Spleen (tissue), 7 donors: ENCODE data around the gene PTPRN.
A peak's percentile ranks its signal among the peaks of the same experiment; 100 is the strongest.

Experiments
- POLR2A ChIP-seq, 3 donors: fragments of 450-650 bp; IDR thresholded peaks; one replicate each; pipeline ENCODE4 v1.5.1; 2017; ENCODE audit warnings: antibody characterized with exemption in 3 of 3, mild to moderate bottlenecking in 1 of 3
- POLR2AphosphoS5 ChIP-seq, 3 donors: sonication (generic); formaldehyde crosslinking; IDR thresholded peaks; one replicate each; pipeline ENCODE4 v1.5.1; 2017; ENCODE audit warnings: antibody characterized with exemption in 3 of 3
- TF ChIP-seq, protein P1 (sequence below), 11 experiments: fragments of 200-600 bp in 7 of 11; fragments of 450-650 bp in 4 of 11; sonication (generic) in 4 of 11; IDR thresholded peaks in 8 of 11; conservative IDR thresholded peaks in 3 of 11; 1 replicate in 7 of 11; 2 replicates in 4 of 11; pipeline versions ENCODE4 v1.4.0 to v1.8.0; 2016 to 2021; ENCODE audit warnings: antibody characterized with exemption in 11 of 11, inconsistent platforms in 4 of 11, mild to moderate bottlenecking in 1 of 11
- donor health status: DM: no; HTN: no; CAD: no; lungs with moderate emphysema.
- donor health status: DM: no; HTN: no; CAD: no.
- donor health status: DM: no; HTN: no; CAD: no.

DNA sequence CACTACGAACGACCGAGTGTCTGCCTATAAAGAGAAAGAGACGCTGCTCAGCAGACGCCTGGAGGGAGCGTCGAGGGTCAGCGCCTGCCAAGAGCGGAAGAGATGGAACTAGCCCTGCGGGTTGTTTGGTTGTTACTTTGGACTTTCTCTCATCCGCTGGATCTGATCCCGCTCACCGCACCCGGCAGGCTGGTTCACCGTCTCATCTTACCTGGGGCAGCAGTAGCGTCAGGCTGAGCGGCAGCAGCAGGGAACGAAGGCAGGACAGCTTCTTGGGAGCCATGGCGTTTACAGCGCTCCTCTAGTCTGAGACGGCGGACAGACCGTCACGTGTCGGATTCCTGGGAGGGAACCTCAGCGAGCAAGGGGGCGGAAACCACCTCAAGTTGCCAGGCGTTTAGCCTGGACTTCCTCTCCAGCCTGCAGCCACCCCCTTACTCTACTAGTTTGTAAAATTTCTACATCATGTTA is 65.9 kb downstream of the PTPRN start:
- TF ChIP-seq, protein P1, sequence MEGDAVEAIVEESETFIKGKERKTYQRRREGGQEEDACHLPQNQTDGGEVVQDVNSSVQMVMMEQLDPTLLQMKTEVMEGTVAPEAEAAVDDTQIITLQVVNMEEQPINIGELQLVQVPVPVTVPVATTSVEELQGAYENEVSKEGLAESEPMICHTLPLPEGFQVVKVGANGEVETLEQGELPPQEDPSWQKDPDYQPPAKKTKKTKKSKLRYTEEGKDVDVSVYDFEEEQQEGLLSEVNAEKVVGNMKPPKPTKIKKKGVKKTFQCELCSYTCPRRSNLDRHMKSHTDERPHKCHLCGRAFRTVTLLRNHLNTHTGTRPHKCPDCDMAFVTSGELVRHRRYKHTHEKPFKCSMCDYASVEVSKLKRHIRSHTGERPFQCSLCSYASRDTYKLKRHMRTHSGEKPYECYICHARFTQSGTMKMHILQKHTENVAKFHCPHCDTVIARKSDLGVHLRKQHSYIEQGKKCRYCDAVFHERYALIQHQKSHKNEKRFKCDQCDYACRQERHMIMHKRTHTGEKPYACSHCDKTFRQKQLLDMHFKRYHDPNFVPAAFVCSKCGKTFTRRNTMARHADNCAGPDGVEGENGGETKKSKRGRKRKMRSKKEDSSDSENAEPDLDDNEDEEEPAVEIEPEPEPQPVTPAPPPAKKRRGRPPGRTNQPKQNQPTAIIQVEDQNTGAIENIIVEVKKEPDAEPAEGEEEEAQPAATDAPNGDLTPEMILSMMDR (IDR thresholded peaks at IDR 0.05 in 8 of 11, conservative IDR thresholded peaks at IDR 0.05 in 3 of 11) = no peak
- no peak for TF ChIP-seq POLR2A (IDR thresholded peaks at IDR 0.05)
- peak; percentile 28 to 53 (median 50) for TF ChIP-seq POLR2AphosphoS5 (IDR thresholded peaks at IDR 0.05)
